Measurements from ENCODE around the gene TPM2.

TPM2 gene

GRCh38 chr9:35696520-35697215, 6.9 kb upstream of the TPM2 start:
- peak; percentile 23 to 40 (median 26) for DNase-seq (ENCODE audit: low read depth in 3 of 3)

GRCh38 chr9:35695943-35696401, 6.2 kb upstream of the TPM2 start:
- no peak for DNase-seq (ENCODE audit: low read depth in 3 of 3)

GRCh38 chr9:35691757-35692301, 2.1 kb upstream of the TPM2 start:
- no peak for DNase-seq (ENCODE audit: low read depth in 3 of 3)

GRCh38 chr9:35691334-35691650, 1.6 kb upstream of the TPM2 start:
- no peak for DNase-seq (ENCODE audit: low read depth in 3 of 3)

- DNase-seq (ENCODE audit: low read depth in 3 of 3): peak in 2 of 3 donors; percentile 9 to 31
Observed at GRCh38 chr9:35690614-35691333, 1.0 kb upstream of the TPM2 start.

GRCh38 chr9:35690294-35690613, 529 bp upstream of the TPM2 start:
- no peak for DNase-seq (ENCODE audit: low read depth in 3 of 3)

GRCh38 chr9:35688558-35689541, 875 bp downstream of the TPM2 start:
- no peak for DNase-seq (ENCODE audit: low read depth in 3 of 3)

- DNase-seq (ENCODE audit: low read depth in 3 of 3): no peak
Observed at GRCh38 chr9:35687972-35688557, 1.7 kb downstream of the TPM2 start.

- DNase-seq (ENCODE audit: low read depth in 3 of 3): no peak
Observed at GRCh38 chr9:35687306-35687705, 2.4 kb downstream of the TPM2 start.

GRCh38 chr9:35686222-35687203, 3.2 kb downstream of the TPM2 start:
- no peak for DNase-seq (ENCODE audit: low read depth in 3 of 3)

- DNase-seq (ENCODE audit: low read depth in 3 of 3): no peak
Observed at GRCh38 chr9:35685506-35685905, 4.2 kb downstream of the TPM2 start.

- no peak for DNase-seq (ENCODE audit: low read depth in 3 of 3)
Observed at GRCh38 chr9:35684921-35685320, 4.8 kb downstream of the TPM2 start.

GRCh38 chr9:35683323-35683722, 6.4 kb downstream of the TPM2 start:
- DNase-seq (ENCODE audit: low read depth in 3 of 3): no peak

GRCh38 chr9:35682520-35683315, 7.0 kb downstream of the TPM2 start:
- no peak for DNase-seq (ENCODE audit: low read depth in 3 of 3)

- DNase-seq (ENCODE audit: low read depth in 3 of 3): no peak
Observed at GRCh38 chr9:35682051-35682450, 7.7 kb downstream of the TPM2 start.

GRCh38 chr9:35681341-35682002, 8.3 kb downstream of the TPM2 start:
- no peak for DNase-seq (ENCODE audit: low read depth in 3 of 3)

GRCh38 chr9:35680331-35681105, 9.2 kb downstream of the TPM2 start:
- no peak for DNase-seq (ENCODE audit: low read depth in 3 of 3)

GRCh38 chr9:35679766-35680330, 9.9 kb downstream of the TPM2 start:
- no peak for DNase-seq (ENCODE audit: low read depth in 3 of 3)
